GM12873 (cell line): ENCODE results near the gene ARL15.

ENCODE experiments used
- TF ChIP-seq, protein P1 (sequence below): IDR thresholded peaks from 2 replicates; pipeline ENCODE4 v1.5.1; 2012; ENCODE audit warnings: low read depth, mild to moderate bottlenecking, moderate library complexity, low read length, control low read depth; ENCODE audit not compliant: insufficient read depth; ENCODE audit errors: missing control alignments

ARL15 gene

DNA sequence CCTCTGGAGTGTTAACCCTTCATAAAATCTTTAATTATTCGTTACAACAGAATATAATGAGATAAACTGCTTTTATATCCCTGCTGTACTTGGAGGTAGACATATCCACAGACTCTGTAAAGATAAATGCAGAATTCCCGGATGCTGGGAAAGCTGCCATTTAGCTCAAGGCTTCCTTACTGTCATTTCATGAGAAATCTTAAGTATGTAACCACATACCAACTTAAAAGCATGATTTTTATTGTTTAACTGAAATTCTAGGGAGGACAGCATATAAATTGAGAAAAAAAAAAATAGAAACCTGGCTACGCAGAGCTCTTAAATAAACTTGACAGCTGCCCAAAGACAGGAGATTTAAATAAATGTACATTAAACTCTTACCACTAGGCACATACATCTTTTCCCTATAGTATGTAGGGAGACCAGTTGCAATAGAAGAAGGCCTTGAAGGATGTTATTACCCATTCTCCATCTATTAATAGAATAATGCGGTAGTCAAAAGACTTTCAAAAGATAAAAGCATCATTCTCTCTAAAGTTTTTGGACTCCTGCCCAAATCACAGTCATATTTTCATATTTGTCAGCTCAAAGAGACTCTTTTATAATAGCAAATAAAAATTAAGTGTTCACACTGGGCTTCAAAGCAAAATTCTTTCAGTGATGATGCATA, 376.1 kb downstream of the ARL15 start:
- TF ChIP-seq, protein P1, sequence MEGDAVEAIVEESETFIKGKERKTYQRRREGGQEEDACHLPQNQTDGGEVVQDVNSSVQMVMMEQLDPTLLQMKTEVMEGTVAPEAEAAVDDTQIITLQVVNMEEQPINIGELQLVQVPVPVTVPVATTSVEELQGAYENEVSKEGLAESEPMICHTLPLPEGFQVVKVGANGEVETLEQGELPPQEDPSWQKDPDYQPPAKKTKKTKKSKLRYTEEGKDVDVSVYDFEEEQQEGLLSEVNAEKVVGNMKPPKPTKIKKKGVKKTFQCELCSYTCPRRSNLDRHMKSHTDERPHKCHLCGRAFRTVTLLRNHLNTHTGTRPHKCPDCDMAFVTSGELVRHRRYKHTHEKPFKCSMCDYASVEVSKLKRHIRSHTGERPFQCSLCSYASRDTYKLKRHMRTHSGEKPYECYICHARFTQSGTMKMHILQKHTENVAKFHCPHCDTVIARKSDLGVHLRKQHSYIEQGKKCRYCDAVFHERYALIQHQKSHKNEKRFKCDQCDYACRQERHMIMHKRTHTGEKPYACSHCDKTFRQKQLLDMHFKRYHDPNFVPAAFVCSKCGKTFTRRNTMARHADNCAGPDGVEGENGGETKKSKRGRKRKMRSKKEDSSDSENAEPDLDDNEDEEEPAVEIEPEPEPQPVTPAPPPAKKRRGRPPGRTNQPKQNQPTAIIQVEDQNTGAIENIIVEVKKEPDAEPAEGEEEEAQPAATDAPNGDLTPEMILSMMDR, result no peak

DNA sequence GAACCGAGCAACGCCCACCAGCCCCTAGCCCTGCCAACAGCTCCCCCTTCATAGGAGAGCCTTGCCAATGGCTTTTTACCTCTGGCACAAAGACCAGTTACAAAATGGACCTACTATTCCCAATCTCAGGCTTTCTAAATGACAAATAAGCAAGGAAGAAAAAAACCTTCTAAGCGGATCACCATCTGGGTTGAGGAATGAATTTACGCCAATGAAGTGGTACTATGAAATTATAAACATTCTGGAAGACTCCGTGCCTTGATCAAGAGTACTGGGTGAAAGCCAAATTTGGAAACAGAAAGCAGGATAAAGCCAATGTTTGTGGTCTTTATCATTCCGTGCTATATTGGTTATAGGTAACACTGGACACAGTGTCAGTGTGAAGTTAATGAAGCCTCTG, 378.0 kb downstream of the ARL15 start:
- TF ChIP-seq, protein P1, result no peak

DNA sequence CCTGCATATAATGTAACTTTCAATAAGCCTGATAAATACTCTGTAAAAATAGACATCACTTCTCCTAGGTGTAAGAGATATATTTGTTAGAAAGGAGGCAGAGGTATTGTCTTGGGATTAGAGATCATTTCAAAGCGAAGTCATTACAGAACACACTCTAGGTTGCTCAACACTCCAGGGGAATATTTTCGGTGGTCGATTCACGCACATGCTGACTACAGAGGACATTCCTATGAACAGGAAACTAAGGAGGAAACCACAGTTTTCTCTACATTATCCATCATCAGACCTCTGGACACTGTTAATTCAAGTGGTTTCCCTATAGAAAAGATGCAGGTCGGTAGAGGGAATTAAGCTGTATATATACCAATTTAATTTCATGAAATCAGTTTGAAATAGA, 379.9 kb downstream of the ARL15 start:
- TF ChIP-seq, protein P1, result no peak

DNA sequence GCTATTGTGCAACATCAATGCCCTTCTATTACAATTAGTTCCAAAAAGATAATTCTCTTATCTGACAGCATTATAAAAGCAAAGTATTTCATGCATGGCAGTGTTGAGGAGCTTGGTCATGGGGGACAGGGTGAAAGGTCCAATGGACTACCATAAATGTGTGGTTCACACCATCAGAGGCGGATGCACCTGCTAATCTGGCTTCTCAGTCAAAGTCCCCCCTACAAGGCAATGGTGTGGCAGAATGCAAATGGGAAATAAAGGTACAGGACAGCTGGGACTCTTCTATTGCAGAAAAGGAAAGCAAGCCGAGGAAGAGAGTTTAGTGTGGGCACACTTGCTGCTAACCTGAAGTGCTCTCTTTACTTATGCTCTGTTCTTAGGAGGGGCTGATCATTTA, 380.8 kb downstream of the ARL15 start:
- TF ChIP-seq, protein P1, result no peak

DNA sequence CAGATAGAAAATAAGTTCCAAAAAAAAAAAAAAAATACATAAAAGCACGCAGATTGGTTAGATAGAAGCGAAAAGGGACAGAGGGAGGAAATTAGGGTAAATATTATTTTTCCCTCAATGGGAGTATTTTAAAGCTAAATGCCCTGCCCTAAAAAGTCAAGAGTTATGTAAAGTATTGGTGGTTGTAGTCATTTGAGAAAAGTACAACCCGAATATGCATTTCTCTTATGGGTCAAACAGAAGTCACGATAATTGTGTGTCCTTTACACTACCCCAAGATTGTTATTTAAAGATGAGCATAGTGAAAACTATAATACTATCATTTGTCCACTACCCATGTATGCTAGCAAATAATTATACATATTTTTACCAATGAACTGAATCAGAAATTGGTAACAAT, 381.2 kb downstream of the ARL15 start:
- TF ChIP-seq, protein P1, result no peak

DNA sequence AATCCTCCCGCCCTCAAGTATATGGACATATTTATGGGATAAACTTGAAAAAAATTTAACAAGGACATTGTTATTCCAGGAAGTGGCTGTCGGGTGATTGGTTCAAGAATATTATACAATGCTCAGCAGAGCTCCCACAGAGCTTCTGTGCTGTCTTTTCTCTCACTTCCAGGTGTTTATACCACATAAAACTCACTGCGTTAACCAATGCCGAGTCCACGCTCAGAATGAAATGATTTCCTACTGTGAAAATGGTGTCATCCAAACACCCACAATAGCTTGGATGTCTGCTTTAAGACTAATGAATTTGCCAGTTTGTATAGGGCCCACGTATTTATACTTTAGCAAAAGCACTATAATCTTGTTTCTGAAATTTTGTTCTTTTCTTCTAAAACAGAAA, 381.7 kb downstream of the ARL15 start:
- TF ChIP-seq, protein P1, result no peak

DNA sequence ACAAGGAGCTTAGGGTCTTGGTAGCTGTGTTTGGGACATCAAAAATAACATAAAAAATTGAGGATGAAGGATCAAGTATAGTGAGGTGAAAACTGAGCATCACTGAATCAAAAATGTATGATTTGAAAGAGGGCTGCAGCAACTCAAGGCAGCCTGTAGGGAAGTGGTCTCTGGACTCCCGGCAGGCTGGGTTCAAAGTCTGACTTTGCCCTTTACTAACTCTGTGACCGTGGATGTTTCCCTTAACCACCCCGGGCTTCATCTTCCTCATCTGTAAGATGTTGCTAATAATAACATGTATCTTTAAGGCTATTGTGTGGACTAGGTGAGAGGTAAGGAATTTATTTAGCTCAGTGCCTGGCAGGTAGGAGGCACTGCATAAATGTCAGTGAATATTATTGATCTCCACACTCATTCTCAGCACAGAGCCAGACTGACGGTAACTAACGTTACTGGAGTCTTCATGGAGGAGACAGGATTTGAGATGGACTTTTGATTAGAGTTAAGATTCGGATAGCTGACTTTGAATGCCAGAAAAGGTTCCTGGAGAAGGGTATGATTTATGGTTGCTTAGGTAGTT, 382.6 kb downstream of the ARL15 start:
- TF ChIP-seq, protein P1, result no peak
